Activated CD4-positive, alpha-beta T cell treated with anti-CD3 and anti-CD28 coated beads for 1 hour (primary cell): ENCODE measurements around the gene CYP4Z1.
"Not testable (repeated sequence)": the region's sequence is repeated elsewhere in the genome, so short reads cannot be mapped to it uniquely, and the experiment has no call there.

Source experiments
- DNase-seq: peaks from one replicate; pipeline ENCODE4 v3.0.0-alpha.2; 2020

CYP4Z1 gene

GRCh38 chr1:47067097-47067594 is at the start of gene CYP4Z1:
Gene CYP4Z1, plus strand, starts transcription at chr1:47067231. Its CDS starts 260 bp downstream, at chr1:47067491.
- DNase-seq: no peak

- DNase-seq: no peak
Observed at GRCh38 chr1:47021070-47021469, 46.0 kb upstream of the CYP4Z1 start.

GRCh38 chr1:47023268-47024140 is 43.5 kb upstream of the CYP4Z1 start, which contains the start of gene CYP4X1:
Gene CYP4X1, plus strand, starts transcription at chr1:47023669. Its CDS starts 149 bp downstream, at chr1:47023818.
- no peak for DNase-seq

DNA sequence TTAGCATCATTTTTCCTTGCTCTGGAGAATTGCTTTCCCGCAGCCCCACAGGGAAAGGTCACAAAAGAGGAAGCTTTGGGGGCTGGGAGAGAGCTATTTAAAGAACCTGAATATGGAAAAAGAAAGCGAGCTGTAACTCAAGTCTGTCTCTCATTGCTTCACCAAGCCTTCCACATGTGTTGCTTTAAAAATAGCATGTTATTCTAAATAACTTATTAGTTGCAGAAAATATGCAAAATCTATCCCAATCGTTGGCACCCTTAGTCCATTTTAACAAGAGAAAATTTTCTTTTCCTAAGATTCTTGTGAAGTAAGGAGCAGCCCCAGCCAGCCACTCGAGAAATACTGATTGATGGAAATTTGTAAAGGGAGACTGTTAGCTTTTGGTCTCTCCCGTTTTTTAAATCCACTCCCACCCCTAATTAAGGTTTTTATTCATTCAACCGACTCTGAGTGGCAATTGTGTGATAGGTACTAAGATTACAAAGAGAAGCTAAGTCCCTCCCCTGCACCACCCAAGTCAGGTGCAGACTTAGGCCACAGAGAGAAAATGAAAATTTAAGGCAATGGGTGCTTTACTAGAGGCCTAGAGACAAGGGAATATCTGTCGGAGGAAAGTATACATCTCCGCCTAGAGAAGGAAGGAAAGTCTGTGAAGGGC is 42.8 kb upstream of the CYP4Z1 start:
- DNase-seq: no peak

DNA sequence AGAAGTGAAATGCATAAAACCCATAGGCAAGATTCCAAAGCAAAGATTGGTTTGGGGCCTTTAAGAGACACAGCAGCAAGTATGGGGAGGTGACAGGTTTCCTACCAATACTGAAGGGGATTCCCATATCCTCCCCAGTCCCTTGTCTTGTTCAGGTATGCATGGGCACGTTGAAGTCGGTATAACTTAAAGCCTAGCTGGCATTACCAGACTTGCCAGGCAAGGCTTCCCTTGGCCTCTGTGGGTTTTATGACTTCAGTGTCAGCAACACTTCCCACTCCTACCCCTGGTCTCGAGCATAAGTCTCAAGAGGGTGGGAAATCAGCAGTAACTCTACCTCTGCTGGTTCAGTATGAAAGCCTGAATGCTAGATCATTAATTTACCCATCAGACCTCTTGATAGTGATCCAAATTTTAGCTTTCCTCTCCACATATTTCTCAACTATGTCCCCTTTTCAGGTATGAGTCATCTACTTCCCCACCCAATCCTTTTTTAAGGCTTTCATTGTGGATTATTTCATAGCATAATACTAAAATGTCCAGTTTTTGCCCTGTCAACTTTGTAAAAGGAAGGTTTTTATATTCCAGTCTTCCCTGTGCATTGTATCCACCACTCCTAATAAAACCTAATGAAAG is 36.7 kb upstream of the CYP4Z1 start:
- no peak for DNase-seq

DNA sequence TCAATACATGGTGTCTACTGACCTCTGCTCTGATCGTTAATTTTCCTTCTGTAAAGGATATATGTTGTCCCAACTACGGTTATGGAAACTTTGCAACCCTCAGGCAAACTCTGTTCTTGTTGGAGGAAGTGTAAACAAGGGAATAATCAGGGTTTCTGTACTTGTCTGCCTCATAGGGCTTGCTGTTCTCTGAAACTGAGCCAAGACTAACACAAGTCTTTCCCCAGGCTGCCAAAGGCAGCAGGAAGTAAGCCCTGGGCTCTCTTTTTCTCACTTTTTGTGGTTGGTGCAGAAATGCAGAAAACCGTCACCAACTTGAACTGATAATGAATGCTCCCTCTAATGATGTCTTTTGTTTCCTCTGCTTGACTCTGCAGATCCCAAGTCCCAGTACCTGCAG is 36.0 kb upstream of the CYP4Z1 start:
- DNase-seq: no peak

GRCh38 chr1:47031585-47031984 is 35.4 kb upstream of the CYP4Z1 start:
- DNase-seq: no peak

GRCh38 chr1:47036764-47037163 is 30.3 kb upstream of the CYP4Z1 start:
- no peak for DNase-seq

DNA sequence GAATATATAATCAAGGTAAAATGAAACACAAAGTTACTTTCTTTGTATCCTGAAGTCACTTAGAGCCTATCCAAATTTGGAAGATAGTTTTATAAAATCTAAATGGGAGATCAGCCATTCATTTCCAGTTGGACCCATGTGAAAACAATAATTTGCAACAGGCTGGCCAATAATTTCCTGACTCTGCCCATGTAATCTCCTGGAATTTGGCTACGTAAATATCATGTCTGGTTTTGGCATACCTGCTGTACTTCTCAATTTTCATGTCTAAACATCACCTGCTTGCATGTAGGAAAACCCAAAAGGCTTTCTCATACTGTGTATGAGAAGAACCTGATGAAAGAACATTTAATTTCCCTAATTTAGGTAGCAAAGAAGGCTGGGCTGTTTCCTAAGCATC is 7.7 kb upstream of the CYP4Z1 start:
- DNase-seq: no peak

DNA sequence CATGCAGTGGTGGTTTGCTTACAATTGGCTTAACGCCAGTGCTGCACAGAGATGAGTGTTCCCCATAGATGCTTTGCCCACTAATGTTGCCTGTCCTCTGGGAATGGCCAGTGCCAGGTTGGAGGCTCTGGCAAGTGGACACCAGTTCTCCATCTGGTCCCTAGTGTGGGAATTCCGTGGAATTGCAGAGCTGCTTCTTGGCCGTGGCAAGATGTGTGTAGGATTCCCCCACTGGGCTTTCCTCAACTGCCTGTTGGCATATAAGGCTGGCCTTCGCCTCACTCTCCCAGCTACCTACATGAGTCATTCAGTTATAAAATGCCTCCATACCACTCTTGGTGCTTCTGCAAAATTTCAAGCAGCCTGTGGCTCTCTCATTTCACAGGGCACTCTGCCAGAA is 2.0 kb downstream of the CYP4Z1 start:
- DNase-seq: not testable (repeated sequence)

DNA sequence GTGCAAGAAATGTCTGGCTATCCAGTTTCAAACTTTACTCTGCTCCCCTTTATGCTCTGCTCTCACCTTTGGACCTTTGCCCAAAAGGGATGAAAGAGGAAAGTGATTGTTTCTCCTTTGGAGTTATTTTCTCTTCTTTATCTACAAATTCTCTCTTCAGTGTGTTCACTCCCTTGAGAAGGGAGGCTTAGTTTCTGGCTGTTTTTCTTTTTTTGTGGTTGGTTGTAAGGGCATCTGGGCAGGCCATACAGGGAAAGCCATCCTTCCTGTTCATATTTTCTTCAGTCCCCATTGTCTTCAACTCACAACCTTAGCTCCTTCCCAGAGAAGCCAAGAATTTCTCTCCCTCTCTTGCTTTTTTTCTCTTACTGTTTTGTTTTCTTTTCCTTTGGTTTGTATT is 2.5 kb downstream of the CYP4Z1 start:
- DNase-seq: not testable (repeated sequence)

DNA sequence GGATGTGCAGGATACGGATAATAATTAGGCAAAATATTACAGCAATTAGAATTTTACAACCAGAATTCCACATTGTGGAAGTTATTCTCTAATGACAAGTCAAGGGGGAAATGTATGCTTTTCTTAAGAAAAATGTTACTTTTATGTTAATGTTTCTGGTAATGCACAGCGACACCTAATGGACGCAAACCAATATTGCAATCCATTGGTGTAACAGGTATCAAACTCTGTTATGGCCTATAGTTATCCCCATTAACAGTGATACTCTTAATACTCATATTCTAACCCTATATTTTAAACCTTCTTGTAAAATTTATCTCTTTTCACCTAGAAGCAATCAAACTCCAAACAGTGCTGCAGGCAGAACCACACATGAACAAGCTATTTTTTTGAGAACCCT is 22.3 kb downstream of the CYP4Z1 start:
- DNase-seq: not testable (repeated sequence)

GRCh38 chr1:47091476-47091875 is 24.4 kb downstream of the CYP4Z1 start:
- not testable (repeated sequence) for DNase-seq

- DNase-seq: no peak
Observed at GRCh38 chr1:47104816-47105215, 37.8 kb downstream of the CYP4Z1 start.

DNA sequence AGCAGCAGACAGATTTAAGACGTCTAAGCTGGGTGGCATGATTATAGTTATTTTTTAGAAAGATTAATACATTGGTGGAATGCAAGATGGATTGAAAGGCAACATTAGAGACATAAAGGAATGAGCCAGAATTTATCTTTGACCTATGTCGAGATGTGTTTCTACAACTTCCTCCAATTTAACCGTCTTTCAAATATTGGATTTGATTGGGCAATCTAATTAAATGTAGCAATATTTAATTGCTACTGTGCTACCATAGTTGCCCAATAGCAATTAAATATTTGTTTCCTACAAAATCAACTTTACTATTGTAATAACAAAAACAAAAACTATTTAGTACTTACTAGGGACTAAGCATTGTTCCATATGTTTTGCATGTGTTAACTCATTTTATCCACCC is 39.8 kb downstream of the CYP4Z1 start:
- no peak for DNase-seq

DNA sequence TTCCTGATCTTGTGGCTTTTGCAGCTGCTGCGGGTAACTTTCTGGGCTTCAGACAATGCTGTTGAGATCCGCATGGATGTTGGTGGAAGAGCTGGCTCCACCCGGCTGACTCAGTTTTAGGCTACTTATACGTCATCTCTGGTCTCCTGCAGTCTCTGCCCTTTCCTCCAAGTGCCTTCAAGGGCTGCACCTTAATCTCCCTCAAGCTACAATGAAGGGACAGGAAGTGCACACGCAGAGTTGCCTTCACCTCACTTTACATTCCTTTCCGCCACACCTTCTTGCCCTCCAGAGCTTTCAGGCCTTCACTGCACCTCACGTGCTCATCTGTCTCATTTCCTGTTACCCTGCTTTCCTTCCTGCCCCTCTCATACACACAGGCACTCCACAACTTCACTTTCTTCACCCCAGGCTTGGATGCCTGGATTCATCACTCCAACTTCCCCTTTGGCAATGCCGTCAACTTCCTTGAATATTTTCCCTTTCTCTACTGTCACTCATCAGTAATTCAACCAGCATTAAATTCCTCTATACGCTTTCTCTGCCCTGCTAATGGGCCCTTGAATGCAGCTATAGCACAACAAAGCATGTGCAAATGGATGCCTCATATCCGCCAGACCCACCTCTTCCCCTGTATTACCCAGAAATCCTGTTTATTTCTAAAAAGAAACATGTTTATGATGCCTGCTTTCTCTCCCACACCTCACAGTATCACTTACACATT is 41.0 kb downstream of the CYP4Z1 start:
- DNase-seq: not testable (repeated sequence)

DNA sequence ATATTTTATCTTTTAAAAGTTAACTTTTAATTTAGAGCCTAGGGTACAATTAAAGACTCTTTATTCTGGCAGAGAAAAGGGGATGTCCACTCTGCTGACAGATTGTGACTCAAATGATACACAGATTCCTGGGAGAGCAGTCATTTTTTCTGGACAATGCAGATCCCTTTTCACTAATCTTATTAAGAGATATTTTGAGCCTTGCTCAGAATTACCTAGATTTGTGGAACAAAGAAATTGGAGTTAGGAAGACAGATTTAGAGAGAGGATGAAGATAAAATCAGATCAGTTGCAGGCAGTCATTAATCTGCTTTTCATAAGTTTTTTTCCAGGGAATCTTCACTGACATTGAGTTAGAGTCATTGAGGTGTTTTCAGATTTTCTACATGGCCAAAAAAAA is 42.5 kb downstream of the CYP4Z1 start:
- DNase-seq: not testable (repeated sequence)

DNA sequence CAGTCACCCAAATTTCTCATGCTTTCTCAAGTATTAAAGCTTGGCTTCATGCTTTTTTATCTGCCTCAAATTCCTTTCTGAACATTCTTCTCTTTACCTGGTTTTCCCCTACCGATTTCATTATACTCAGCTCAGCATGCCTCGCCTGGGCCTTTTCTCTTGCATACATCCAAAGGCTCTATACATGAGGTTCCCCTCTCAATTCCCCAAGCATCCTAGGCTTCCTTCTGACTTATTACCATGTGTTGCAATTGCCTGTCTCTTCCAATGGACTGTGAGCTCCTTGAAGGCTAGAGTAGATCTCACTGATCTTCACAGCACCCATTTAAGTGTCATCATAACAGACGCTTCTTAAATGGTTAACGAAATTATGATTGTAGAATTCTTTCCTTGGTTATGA is 46.1 kb downstream of the CYP4Z1 start:
- DNase-seq: no peak

GRCh38 chr1:47121039-47121438 is 54.0 kb downstream of the CYP4Z1 start:
- not testable (repeated sequence) for DNase-seq

DNA sequence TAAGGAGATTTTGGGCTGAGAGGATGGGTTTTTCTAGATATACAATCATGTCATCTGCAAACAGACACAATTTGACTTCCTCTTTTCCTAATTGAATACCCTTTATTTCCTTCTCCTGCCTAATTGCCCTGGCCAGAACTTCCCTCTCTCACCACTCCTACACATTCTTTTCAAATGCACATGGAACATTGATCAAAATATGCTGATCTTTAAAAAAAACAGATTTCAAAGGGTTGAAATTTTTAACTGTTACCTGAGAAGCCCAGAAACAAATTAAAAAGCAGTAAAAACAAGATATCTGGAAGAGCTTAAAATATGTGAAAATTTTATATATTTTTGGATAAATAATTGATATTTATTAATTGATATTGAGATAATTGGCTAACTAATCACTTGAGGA is 57.8 kb downstream of the CYP4Z1 start:
- not testable (repeated sequence) for DNase-seq

- DNase-seq: not testable (repeated sequence)
Observed at GRCh38 chr1:47126997-47127396, 60.0 kb downstream of the CYP4Z1 start.

DNA sequence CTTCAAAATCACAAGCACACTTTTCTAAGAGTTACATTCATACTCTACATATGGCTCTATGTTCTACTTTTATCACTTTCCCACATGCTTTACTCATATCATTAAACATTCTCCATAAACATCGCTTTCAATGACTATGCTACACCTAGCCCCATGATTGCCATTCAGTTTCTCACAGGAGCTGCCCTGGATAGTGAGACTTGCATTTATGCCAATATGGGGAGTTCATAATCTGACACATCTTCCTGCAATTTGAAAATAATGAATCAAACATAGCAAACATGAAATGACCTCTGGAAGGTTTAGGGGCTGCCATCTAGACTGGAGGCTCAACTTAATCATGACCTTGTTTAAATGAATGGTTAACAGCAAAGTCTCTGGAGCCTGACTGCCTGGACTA is 61.2 kb downstream of the CYP4Z1 start:
- DNase-seq: no peak

GRCh38 chr1:47128854-47129253 is 61.8 kb downstream of the CYP4Z1 start:
- DNase-seq: not testable (repeated sequence)
